Smooth muscle cell (in vitro differentiated cells): ENCODE measurements around the gene SECISBP2L. TPM values are rescaled to one million over a fixed set of nuclear protein-coding genes. Genes with fewer than 3 reads are reported as not detected.

Source experiments
- DNase-seq: peaks from one replicate; lab custom pipeline; 2025; ENCODE audit not compliant: unreplicated experiment; lab: John Stamatoyannopoulos, UW
- H2AFZ ChIP-seq: fragments of 200-600 bp; sonication (generic); 2 replicates; pipeline ENCODE4 v1.6.0; 2016; ENCODE audit warnings: antibody characterized with exemption, low read depth, mild to moderate bottlenecking
- H3F3A ChIP-seq: fragments of 200-600 bp; sonication (generic); 2 replicates; pipeline ENCODE4 v1.6.0; 2017; ENCODE audit warnings: antibody characterized with exemption, low read depth
- H3K27ac ChIP-seq: fragments of 200-600 bp; sonication (generic); 2 replicates; pipeline ENCODE4 v1.5.1; 2016; ENCODE audit warnings: low read depth, mild to moderate bottlenecking
- H3K27me3 ChIP-seq: fragments of 200-600 bp; sonication (generic); 2 replicates; pipeline ENCODE4 v1.6.1; 2016; ENCODE audit warnings: low read depth, mild to moderate bottlenecking
- H3K36me3 ChIP-seq: fragments of 200-600 bp; sonication (generic); 2 replicates; pipeline ENCODE4 v1.5.1; 2016; ENCODE audit warnings: low read depth
- H3K4me1 ChIP-seq: fragments of 200-600 bp; sonication (generic); 2 replicates; pipeline ENCODE4 v1.5.1; 2016; ENCODE audit warnings: low read depth
- H3K4me2 ChIP-seq: fragments of 200-600 bp; sonication (generic); 2 replicates; pipeline ENCODE4 v1.6.0; 2016; ENCODE audit warnings: mild to moderate bottlenecking
- H3K4me3 ChIP-seq: fragments of 200-600 bp; sonication (generic); 2 replicates; pipeline ENCODE4 v1.5.1; 2016; ENCODE audit warnings: mild to moderate bottlenecking
- H3K79me2 ChIP-seq: fragments of 200-600 bp; sonication (generic); 2 replicates; pipeline ENCODE4 v1.6.0; 2016; ENCODE audit warnings: low read depth, mild to moderate bottlenecking
- H3K9ac ChIP-seq: fragments of 200-600 bp; sonication (generic); 2 replicates; pipeline ENCODE4 v1.6.0; 2016; ENCODE audit warnings: low read depth
- H3K9me3 ChIP-seq: fragments of 200-600 bp; sonication (generic); replicated peaks from 2 replicates; pipeline ENCODE4 v1.5.1; 2016; ENCODE audit warnings: low read depth
- H4K20me1 ChIP-seq: fragments of 200-600 bp; sonication (generic); 2 replicates; pipeline ENCODE4 v1.6.0; 2016; ENCODE audit warnings: low read depth
- WGBS: methylation state at CpG from one replicate; pipeline ENCODE4 v1.1.7; 2016; ENCODE audit warnings: low lambda C conversion rate; 5-methylcytosine and 5-hydroxymethylcytosine counted together
- polyA plus RNA-seq: library from polyadenylated mRNA; unstranded; fragments of >200 nt; fragmentation: Nextera tagmentation; extraction: Ambion mirVana; gene quantifications from 2 replicates; pipeline ENCODE4 v1.2.1, GENCODE V29; 2016
- total RNA-seq: library from RNA; depleted of rRNA; stranded (reverse); fragments of >200 nt; gene quantifications from 2 replicates; pipeline ENCODE4 v1.2.3, GENCODE V29; 2014
- TF ChIP-seq, protein P1 (sequence below): fragments of 200-600 bp; sonication (generic); IDR thresholded peaks from 2 replicates; pipeline ENCODE4 v1.5.1; 2017; ENCODE audit warnings: borderline replicate concordance, mild to moderate bottlenecking, antibody characterized with exemption; ENCODE audit not compliant: insufficient read depth, poor library complexity, severe bottlenecking

Gene SECISBP2L
- total and polyA plus RNA-seq, 2 experiments from 2014 or later: 13.7 to 24.0 TPM

DNA sequence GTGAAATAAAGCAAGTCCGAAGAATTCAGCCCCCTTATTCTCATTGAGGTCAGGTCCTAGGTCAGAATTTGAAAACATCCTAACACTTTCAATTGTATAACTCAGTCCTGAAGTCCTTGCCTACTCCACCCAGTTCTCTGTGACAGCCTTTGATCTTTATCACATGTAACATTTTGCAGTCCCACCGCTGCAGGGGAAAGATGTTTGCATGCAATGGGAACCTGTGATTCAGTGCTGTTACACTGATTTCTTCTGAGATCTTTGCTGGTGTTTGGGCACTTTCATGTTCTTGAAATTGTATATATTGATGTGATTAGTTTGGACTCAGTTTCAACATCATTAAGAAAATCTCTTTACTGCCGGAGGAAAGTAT is 18.0 kb upstream of the SECISBP2L start:
- Histone ChIP-seq H3K4me1 (no peaks in the 10 kb centered on the region), H3K9ac (no peak overlapping the region), H3K27ac (no peak overlapping the region), H3K9me3 (no peaks in the 10 kb centered on the region), H3K4me3 (no peak overlapping the region), H3F3A (no peaks in the 10 kb centered on the region), H3K36me3 (no peaks in the 10 kb centered on the region), H3K4me2 (no peak overlapping the region), H4K20me1 (no peaks in the 10 kb centered on the region), H3K79me2 (no peaks in the 10 kb centered on the region), H2AFZ (no peak overlapping the region), H3K27me3 (no peaks in the 10 kb centered on the region)
- 40% methylated on average over 3 of the region's 3 CpGs for WGBS
- TF ChIP-seq, protein P1, sequence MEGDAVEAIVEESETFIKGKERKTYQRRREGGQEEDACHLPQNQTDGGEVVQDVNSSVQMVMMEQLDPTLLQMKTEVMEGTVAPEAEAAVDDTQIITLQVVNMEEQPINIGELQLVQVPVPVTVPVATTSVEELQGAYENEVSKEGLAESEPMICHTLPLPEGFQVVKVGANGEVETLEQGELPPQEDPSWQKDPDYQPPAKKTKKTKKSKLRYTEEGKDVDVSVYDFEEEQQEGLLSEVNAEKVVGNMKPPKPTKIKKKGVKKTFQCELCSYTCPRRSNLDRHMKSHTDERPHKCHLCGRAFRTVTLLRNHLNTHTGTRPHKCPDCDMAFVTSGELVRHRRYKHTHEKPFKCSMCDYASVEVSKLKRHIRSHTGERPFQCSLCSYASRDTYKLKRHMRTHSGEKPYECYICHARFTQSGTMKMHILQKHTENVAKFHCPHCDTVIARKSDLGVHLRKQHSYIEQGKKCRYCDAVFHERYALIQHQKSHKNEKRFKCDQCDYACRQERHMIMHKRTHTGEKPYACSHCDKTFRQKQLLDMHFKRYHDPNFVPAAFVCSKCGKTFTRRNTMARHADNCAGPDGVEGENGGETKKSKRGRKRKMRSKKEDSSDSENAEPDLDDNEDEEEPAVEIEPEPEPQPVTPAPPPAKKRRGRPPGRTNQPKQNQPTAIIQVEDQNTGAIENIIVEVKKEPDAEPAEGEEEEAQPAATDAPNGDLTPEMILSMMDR: no peak
- no peak for DNase-seq

DNA sequence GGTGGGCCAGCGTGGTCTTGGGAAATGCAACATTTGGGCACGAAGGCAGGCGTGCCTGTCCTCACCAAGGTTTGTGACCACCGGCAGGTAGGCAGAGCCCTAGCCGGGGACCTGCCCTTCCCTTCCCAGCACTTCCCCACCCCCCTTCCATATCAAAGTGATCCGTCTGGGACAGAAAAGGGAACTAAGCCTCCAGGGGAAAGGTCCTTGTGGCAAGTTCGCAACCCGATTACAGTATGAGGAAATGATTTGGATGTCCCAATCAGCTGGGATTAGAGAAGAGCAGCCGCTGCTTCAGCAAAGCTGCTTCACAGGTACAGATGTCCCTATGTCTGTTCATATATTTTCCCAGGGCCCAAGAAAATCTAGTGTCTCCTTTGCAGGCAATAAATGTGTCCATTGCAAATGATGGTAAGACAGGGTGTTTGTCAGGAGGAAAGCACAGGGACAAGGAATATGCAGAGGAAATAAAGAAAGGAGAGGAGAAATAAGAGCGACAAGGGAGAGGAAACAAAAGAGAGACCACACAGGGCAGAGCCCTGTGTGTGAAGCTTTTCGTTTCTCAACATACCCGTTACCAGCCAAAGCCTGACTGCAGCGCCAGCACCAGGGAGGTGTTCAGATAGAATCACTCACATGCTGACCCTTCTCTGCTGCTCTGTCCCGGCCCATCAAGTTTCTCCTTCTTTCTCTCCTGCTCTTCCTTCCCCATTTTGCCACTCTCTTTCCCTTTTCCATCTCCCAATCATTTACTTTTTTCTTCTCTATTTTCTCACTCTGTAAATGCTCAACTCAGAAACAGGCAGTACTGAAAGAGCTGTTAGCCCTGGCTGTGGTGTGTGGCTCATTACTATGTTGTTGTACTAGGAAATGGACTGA is 17.4 kb upstream of the SECISBP2L start:
- H3K27me3 ChIP-seq: no peaks in the 10 kb centered on the region

DNA sequence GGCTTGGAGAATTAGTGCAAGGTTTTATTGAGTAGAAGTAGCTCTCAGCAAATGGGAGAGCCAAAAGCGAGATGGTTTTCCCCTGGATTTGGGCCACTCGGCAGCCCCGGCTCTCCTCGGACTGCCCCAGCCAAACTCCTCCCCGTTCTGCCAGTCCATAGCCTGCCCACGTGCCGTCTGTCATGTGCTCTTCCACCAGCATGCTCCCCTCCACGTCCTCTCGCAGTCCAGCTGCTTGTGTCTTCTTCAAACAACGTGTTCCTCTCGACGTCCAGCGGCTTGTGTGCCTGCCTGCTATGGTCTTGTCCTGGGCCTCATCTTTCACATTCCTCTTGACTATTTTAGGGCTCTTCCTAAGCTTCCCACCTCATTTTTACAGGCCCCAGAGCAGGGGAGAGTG is 16.7 kb upstream of the SECISBP2L start:
- DNase-seq: no peak
- no peak overlapping the region for H2AFZ ChIP-seq
- TF ChIP-seq, protein P1: no peak
- H3K4me2 ChIP-seq: no peak overlapping the region
- no peak overlapping the region for H3K4me3 ChIP-seq
- 86% methylated on average over 13 of the region's 13 CpGs for WGBS
- H3K79me2 ChIP-seq: no peaks in the 10 kb centered on the region
- H3F3A ChIP-seq: no peaks in the 10 kb centered on the region
- H3K9me3 ChIP-seq: no peaks in the 10 kb centered on the region
- no peaks in the 10 kb centered on the region for H3K27me3 ChIP-seq
- H3K27ac ChIP-seq: no peak overlapping the region
- no peaks in the 10 kb centered on the region for H3K36me3 ChIP-seq
- H4K20me1 ChIP-seq: no peaks in the 10 kb centered on the region
- no peak overlapping the region for H3K9ac ChIP-seq
- H3K4me1 ChIP-seq: no peaks in the 10 kb centered on the region

More for the DNA sequence above, 17.4 kb upstream of the SECISBP2L start:
- Histone ChIP-seq H4K20me1 (no peaks in the 10 kb centered on the region), H3F3A (no peaks in the 10 kb centered on the region), H3K79me2 (no peaks in the 10 kb centered on the region), H2AFZ (no peak overlapping the region), H3K4me1 (no peaks in the 10 kb centered on the region), H3K36me3 (no peaks in the 10 kb centered on the region), H3K4me2 (no peak overlapping the region), H3K9ac (no peak overlapping the region), H3K27ac (no peak overlapping the region), H3K9me3 (no peaks in the 10 kb centered on the region), H3K4me3 (no peak overlapping the region)
- 46% methylated on average over 14 of the region's 14 CpGs for WGBS
- TF ChIP-seq, protein P1: no peak
- DNase-seq: no peak
